ENCODE results near the gene TCF7L1. TPM values are rescaled to one million over a fixed set of nuclear protein-coding genes. Genes with fewer than 3 reads are reported as not detected.

The TCF7L1 gene
- polyA plus RNA-seq, 1 donor (not counting 4 experiments of a cell fraction or from before 2014, with no cell fraction given): 1.0 TPM

- Histone ChIP-seq H2AFZ (ENCODE audit: control insufficient read depth, low read length) (no peak overlapping the region), H3K4me1 (ENCODE audit: control insufficient read depth, extremely low read depth, insufficient read depth, low read length) (no peaks in the 10 kb centered on the region), H4K20me1 (ENCODE audit: control insufficient read depth, extremely low read depth, insufficient read depth, low read length) (no peaks in the 10 kb centered on the region), H3K27ac (ENCODE audit: control insufficient read depth, insufficient read depth, low read length) (no peak overlapping the region), H3K4me3 (ENCODE audit: control insufficient read depth in 2 of 3, extremely low read depth in 1 of 3, insufficient read depth in 2 of 3, low read depth in 1 of 3, low read length in 3 of 3) (no peak overlapping the region), H3K79me2 (ENCODE audit: control insufficient read depth, insufficient read depth, low read length) (no peaks in the 10 kb centered on the region), H3K9ac (ENCODE audit: control insufficient read depth, extremely low read depth, insufficient read depth, low read length) (no peak overlapping the region), H3K9me1 (ENCODE audit: control insufficient read depth, extremely low read depth, insufficient read depth, low read length) (no peaks in the 10 kb centered on the region), H3K4me2 (ENCODE audit: control insufficient read depth, extremely low read depth, insufficient read depth, low read depth, low read length) (no peak overlapping the region), H3K36me3 (ENCODE audit: control insufficient read depth in 2 of 2, extremely low read depth in 1 of 2, insufficient read depth in 2 of 2, low read length in 2 of 2) (no peaks in the 10 kb centered on the region), H3K27me3 (ENCODE audit: control insufficient read depth, extremely low read depth, insufficient read depth, low read length) (no peaks in the 10 kb centered on the region), H3K9me3 (ENCODE audit: control insufficient read depth, low read depth, low read length) (no peaks in the 10 kb centered on the region)
- dilution Hi-C loops (cut with MboI; ENCODE audit: extremely low pct_ligation_motif_present, low sequenced_read_pairs): no loop called here
- DNase-seq (ENCODE audit: low read depth, low spot score) (no peak), FAIRE-seq (no peak)
- no peak for TF ChIP-seq CTCF (optimal IDR thresholded peaks at IDR 0.05 in 1 of 3, IDR thresholded peaks at IDR 0.05 in 1 of 3, conservative IDR thresholded peaks at IDR 0.05 in 1 of 3; ENCODE audit: extremely low read depth in 1 of 3, insufficient read depth in 2 of 3, low read length in 3 of 3)
- TF ChIP-seq EZH2 (IDR thresholded peaks at IDR 0.05; ENCODE audit: low read length): no peak
Measured at GRCh38 chr2:85112906-85113625, 20.1 kb upstream of the TCF7L1 start.

GRCh38 chr2:85114586-85115330 is 18.4 kb upstream of the TCF7L1 start:
- Histone ChIP-seq H4K20me1 (ENCODE audit: control insufficient read depth, extremely low read depth, insufficient read depth, low read length) (no peaks in the 10 kb centered on the region), H2AFZ (ENCODE audit: control insufficient read depth, low read length) (no peak overlapping the region), H3K79me2 (ENCODE audit: control insufficient read depth, insufficient read depth, low read length) (no peaks in the 10 kb centered on the region), H3K27me3 (ENCODE audit: control insufficient read depth, extremely low read depth, insufficient read depth, low read length) (no peaks in the 10 kb centered on the region), H3K9ac (ENCODE audit: control insufficient read depth, extremely low read depth, insufficient read depth, low read length) (no peak overlapping the region), H3K4me3 (ENCODE audit: control insufficient read depth in 2 of 3, extremely low read depth in 1 of 3, insufficient read depth in 2 of 3, low read depth in 1 of 3, low read length in 3 of 3) (no peak overlapping the region), H3K27ac (ENCODE audit: control insufficient read depth, insufficient read depth, low read length) (no peak overlapping the region), H3K9me1 (ENCODE audit: control insufficient read depth, extremely low read depth, insufficient read depth, low read length) (no peaks in the 10 kb centered on the region), H3K4me2 (ENCODE audit: control insufficient read depth, extremely low read depth, insufficient read depth, low read depth, low read length) (no peak overlapping the region), H3K9me3 (ENCODE audit: control insufficient read depth, low read depth, low read length) (no peaks in the 10 kb centered on the region), H3K4me1 (ENCODE audit: control insufficient read depth, extremely low read depth, insufficient read depth, low read length) (no peaks in the 10 kb centered on the region), H3K36me3 (ENCODE audit: control insufficient read depth in 2 of 2, extremely low read depth in 1 of 2, insufficient read depth in 2 of 2, low read length in 2 of 2) (no peaks in the 10 kb centered on the region)
- no peak for FAIRE-seq
- dilution Hi-C loops (cut with MboI; ENCODE audit: extremely low pct_ligation_motif_present, low sequenced_read_pairs): no loop called here
- TF ChIP-seq EZH2 (IDR thresholded peaks at IDR 0.05; ENCODE audit: low read length): no peak
- TF ChIP-seq CTCF (optimal IDR thresholded peaks at IDR 0.05 in 1 of 3, IDR thresholded peaks at IDR 0.05 in 1 of 3, conservative IDR thresholded peaks at IDR 0.05 in 1 of 3; ENCODE audit: extremely low read depth in 1 of 3, insufficient read depth in 2 of 3, low read length in 3 of 3): no peak
- no peak for DNase-seq (ENCODE audit: low read depth, low spot score)

All from keratinocyte (primary cell).